CD4-positive, alpha-beta T cell treated with Interleukin-15 for 4 hours (primary cell): ENCODE data around the gene BCAS2.
A peak's percentile ranks its signal among the peaks of the same experiment; 100 is the strongest.

Experiments used
- DNase-seq: peaks from one replicate; pipeline ENCODE4 v3.0.0-alpha.2; 2020; ENCODE audit warnings: low spot score

BCAS2 gene

DNA sequence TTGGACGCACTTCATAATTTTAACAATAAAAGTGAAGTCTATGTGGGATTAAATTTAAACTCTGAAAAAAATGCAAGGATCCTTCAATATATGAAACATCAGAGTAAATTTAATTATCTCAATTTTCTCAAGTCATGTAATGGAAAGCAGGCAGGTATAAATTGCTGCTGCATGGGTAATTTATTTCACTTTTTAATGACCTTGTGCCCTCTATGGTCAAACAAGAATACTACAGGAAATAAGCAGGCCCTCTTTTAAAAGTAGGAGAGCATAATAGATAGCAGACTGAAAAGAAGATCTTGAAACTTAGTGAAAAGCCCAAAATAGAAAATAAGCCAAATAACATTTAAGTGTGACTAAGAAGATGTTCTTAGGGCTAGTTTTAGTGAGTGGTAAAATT, 22.9 kb downstream of the BCAS2 start:
- peak; percentile 32 for DNase-seq

DNA sequence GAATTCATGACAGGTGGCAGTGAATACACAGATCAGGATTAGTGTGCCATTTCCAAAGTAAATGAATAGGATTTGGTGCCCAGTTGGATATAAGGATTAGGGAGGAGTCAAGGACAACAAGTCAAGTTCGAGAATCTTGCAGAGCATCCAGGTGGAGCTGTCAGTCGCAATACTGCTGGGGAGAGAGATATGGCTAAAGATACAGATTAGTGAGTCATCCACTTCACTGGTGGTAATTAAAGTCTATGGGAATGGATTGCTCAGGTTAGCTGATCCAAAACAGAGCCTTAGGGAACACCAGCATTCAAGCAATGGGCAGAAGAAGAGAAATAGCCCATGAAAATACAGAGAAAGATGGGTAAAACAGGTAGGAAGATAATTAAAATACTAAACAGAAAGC, 26.8 kb downstream of the BCAS2 start:
- no peak for DNase-seq

DNA sequence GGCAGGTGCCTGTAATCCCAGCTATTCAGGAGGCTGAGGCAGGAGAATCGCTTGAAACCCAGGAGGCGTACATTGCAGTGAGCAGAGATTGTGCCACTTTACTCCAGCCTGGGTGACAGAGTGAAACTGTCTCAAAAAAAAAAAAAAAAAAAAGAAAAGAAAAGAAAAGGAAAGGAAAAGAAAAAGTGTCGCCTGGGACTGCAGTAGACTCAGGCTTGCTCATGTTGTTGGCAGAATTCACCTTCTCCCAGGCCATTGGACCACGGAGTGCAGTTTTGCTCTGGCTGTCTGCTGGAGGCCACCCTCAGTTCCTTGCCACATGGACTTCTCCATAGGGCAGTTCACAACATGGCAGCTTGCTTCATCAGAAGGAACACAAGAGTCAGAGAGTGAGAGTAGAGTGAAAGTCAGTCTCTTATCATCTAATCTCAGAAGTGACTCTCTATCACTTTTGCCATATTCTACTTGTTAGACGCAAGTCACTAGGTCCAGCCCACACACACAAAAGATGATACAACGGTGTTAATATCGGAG, 29.2 kb downstream of the BCAS2 start:
- no peak for DNase-seq

GRCh38 chr1:114551400-114551799, 30.0 kb downstream of the BCAS2 start:
- no peak for DNase-seq

DNA sequence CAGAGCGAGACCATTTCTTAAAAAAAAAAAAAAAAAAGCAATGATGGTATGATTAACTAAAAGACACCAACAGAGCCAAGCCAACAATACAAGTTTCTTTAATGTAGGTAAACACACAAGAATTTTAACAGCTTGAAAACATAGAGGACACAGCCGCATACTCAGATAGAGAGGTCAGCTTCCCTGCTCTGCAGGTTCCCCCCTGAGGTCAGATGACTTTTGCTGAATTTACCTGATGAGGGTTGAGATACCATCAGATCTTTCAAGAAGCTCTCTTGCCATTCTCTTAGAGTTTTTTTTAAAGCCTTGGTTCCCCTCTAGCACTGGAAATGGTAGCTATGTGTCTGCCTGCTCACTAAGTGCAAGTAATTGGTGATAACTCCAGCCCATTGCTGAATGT, 31.1 kb downstream of the BCAS2 start:
- DNase-seq: no peak

- DNase-seq: no peak
These were observed 32.3 kb downstream of the BCAS2 start for GRCh38 chr1:114549137-114549536.

DNA sequence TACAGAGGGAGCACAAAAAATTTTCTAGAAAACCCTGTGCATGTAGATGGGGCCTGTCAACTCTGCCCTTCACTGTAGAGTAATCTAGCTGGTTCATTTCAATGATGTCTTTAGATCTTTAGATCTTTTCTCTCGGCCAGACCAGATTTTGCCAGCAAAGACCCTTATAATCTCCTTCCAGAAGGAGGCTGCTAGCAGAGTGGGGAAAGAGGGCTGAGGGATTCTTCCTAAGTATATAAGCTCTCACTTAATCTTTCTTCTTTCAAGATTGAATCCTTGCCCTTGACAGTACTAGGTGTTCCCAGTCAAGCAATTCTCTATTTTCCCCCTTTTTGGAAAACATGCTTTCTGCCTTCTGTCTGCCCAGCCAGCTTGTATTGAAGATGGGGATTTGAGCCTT, 34.3 kb downstream of the BCAS2 start:
- no peak for DNase-seq

GRCh38 chr1:114545796-114546195, 35.6 kb downstream of the BCAS2 start:
- DNase-seq: no peak

DNA sequence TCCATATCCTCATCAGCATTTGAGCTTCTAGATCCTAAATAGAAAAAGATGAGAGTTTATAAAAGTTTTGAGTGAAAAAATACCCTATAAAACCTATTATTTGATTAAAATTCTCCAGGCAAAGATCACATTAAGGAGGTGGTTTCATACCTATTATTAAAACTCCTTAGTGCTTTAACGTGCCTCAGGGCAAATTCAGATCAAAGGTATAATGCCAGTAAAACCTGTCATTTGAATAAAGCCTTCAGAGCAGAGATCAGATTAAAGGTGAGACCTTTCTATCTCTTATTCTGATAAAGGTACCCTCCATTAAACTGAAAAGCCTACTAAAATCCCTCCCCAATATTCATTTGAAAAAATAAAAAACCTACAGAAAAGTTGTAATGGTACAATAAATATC, 36.1 kb downstream of the BCAS2 start:
- no peak for DNase-seq

GRCh38 chr1:114540821-114541220, 40.6 kb downstream of the BCAS2 start:
- DNase-seq: no peak

GRCh38 chr1:114540272-114540671, 41.1 kb downstream of the BCAS2 start:
- no peak for DNase-seq

- DNase-seq: no peak
These were observed 45.4 kb downstream of the BCAS2 start for GRCh38 chr1:114536043-114536442.

DNA sequence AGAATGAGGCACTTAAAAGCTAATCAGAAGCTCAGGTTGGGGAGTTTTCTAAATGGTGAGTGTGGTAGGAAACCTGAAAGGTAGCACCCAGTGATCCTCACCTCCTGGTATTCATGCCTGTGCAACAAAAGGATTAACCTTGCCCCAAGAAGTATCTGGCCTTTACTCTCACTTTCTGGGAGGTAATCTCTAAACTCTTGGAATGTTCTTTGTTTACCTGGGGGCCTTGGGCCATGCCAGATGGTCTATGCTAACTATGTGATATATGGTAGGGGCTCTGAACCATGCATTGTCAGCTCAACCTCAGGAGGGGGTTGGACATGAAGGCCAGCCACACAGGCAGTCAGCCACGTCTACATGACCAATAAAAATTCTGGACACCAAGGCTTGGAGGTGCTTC, 46.0 kb downstream of the BCAS2 start:
- DNase-seq: no peak

DNA sequence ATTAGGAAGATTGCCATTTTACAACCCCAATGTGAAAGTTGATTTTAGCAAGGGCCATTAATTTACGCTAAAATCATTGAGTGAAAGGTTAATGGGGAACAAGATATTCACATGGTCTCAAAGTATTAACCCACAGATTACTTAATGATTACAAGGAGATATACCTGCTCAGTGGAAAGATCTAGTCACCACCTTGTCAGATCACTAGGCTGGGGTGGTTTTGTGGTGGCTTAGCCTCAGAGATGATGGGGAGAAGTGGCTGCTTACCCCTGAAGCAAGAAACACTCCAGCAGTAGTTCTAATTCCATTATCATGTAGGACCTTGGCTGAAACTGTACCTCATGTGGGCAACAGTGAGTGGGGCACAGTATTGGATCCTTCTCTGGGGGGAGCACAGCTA, 50.3 kb downstream of the BCAS2 start:
- DNase-seq: no peak

- DNase-seq: no peak
These were observed 51.2 kb downstream of the BCAS2 start for GRCh38 chr1:114530224-114530623.

GRCh38 chr1:114524944-114525343, 56.5 kb downstream of the BCAS2 start:
- DNase-seq: no peak

- DNase-seq: no peak
These were observed 59.2 kb downstream of the BCAS2 start for GRCh38 chr1:114522264-114522575.

DNA sequence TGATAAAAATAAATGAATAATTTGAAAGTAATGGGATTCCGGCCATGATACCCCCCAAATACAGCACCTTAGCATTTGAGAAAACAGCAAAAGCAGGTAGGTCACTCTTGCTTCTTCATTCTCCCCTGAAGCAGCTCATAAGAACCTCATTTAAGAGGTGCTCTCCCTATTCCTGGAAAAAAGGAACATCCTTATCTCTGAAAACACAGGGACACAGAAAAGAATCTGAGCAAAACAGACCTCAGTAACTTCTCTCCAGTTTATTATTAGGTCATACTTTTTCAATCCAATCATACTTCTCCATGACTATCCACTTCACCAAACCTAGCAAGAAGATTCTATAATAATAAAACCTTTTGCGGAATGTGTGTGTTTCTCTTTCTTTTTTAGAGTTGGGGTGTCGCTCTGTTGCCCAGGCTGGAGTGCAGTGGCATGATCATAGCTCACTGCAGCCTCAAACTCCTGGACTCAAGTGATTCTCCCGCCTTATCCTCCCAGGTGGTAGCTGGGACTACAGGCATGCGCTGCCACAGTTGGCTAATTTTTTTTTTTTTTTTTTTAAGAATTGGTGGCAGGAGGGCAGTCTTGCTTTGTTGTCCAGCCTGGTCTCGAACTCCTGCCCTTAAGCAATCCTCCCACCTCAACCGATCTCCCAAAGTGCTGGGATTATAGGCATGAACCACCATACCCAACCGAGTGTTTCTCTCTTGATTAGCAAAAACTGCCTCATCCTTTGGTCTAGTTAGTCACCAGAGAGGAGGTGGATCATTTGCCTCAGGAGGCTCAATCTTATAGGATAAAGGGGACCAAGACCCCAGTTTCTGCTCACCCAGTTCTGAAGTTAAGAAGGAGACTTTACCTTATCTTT, 59.8 kb downstream of the BCAS2 start:
- DNase-seq: no peak
